ENCODE measurements around the gene NR1D1.

DNA sequence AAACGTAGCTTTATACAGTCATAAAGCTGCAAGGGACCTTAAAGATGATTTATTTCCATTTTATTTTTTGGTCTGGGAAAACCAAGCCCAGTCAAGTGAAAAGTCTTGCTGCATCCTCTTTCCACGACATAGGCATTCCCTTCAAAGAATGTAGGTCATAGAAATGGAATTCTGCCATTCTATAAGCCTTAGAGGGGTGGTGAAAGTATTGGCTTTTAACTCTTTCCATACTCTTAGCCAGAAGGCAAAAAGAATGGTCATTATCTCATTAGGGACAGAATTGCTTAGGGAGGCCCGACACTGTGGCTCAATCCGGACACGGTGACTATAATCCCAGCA, 13.5 kb upstream of the NR1D1 start:
- TF ChIP-seq PLSCR1 (CRISPR knock-in tag; IDR thresholded peaks at IDR 0.05; ENCODE audit: borderline replicate concordance) (no peak), MXD3 (CRISPR knock-in tag; IDR thresholded peaks at IDR 0.05) (no peak), GABPB1 (CRISPR knock-in tag; IDR thresholded peaks at IDR 0.05) (no peak), POLR2A (IDR thresholded peaks at IDR 0.05; ENCODE audit: insufficient read depth in 1 of 2, low read depth in 2 of 2, low read length in 2 of 2) (no peak), ZNF580 (CRISPR knock-in tag; IDR thresholded peaks at IDR 0.05; ENCODE audit: borderline replicate concordance, low read depth) (no peak)
